K562 (cell line): ENCODE measurements around the gene ANKS1A.

Experiments
- KAT7 ChIP-seq: sonication (generic); formaldehyde crosslinking; IDR thresholded peaks from 2 replicates; pipeline ENCODE4 v1.8.0; 2022; ENCODE audit warnings: missing genetic modification reagents, mild to moderate bottlenecking, borderline replicate concordance
- NR2C2 ChIP-seq, 2 experiments: fragments of 200-800 bp in 1 of 2; sonication (Bioruptor generic) in 1 of 2; sonication (generic) in 1 of 2; formaldehyde crosslinking in 1 of 2; IDR thresholded peaks; 2 replicates each; pipeline versions ENCODE4 v1.6.1 to v1.8.0; 2016 to 2022; ENCODE audit warnings: mild to moderate bottlenecking in 1 of 2, missing compliant biosample characterization in 1 of 2, missing genetic modification characterization in 1 of 2, missing genetic modification reagents in 1 of 2
- POLR2AphosphoS5 ChIP-seq: IDR thresholded peaks from 2 replicates; pipeline ENCODE4 v1.6.1; 2011; ENCODE audit warnings: mild to moderate bottlenecking, low read depth, low read length, moderate library complexity; ENCODE audit not compliant: control insufficient read depth, insufficient read depth
- SRF ChIP-seq, 2 experiments: fragments of 250-450, 450-650 bp in 1 of 2; sonication (Bioruptor Pico) in 1 of 2; sonication (generic) in 1 of 2; formaldehyde crosslinking; IDR thresholded peaks; 2 replicates each; pipeline versions ENCODE4 v1.5.0 to v1.5.1; 2020 to 2022; ENCODE audit warnings: mild to moderate bottlenecking in 1 of 2, missing genetic modification reagents in 1 of 2

DNA sequence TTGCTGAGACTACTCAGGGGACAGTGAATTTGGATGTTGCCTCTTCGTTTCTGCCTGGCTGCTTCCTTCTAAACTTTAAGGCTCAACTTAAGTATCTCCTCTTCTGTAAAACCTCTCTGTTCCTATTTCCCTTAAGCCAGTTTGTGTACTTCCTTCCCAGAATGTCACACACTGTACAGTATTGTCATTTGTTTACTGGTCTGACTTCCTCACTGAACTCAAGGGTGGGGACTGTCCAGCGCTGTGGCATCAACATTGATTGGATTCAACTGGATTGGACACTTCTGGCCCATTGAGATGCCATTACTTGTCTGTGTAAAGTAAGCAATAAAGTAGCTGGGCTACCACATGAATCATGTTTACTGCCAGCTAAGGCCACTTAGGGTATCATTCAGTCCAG, 69.7 kb downstream of the ANKS1A start:
- no peak for TF ChIP-seq SRF (CRISPR knock-in tag; IDR thresholded peaks at IDR 0.05)
- TF ChIP-seq POLR2AphosphoS5: no peak
- TF ChIP-seq NR2C2 (CRISPR knock-in tag; IDR thresholded peaks at IDR 0.05): no peak
- TF ChIP-seq NR2C2 (tag; IDR thresholded peaks at IDR 0.05): no peak
- TF ChIP-seq KAT7 (CRISPR knock-in tag): no peak
